ENCODE results near the gene HMGN3.

HMGN3 gene

DNA sequence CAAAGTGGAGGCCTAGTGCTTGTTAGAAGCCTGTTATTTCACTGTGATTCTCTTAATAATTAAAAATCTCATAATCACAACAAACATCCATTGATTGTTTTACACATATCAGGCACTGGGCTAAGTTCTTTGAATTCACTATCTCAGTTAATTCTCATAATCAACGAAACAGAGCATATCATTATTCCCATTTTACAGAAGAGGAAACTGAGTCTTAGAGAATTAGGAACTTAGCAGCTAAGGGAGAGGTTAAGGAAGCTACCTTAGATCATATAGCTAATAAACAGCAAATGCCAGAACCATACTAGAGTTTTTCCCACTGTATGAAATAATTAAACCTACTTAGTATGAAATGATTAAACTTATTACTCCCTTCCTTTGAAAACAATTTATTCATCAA lies 7.0 kb downstream of the HMGN3 start:
- TF ChIP-seq, protein P1, sequence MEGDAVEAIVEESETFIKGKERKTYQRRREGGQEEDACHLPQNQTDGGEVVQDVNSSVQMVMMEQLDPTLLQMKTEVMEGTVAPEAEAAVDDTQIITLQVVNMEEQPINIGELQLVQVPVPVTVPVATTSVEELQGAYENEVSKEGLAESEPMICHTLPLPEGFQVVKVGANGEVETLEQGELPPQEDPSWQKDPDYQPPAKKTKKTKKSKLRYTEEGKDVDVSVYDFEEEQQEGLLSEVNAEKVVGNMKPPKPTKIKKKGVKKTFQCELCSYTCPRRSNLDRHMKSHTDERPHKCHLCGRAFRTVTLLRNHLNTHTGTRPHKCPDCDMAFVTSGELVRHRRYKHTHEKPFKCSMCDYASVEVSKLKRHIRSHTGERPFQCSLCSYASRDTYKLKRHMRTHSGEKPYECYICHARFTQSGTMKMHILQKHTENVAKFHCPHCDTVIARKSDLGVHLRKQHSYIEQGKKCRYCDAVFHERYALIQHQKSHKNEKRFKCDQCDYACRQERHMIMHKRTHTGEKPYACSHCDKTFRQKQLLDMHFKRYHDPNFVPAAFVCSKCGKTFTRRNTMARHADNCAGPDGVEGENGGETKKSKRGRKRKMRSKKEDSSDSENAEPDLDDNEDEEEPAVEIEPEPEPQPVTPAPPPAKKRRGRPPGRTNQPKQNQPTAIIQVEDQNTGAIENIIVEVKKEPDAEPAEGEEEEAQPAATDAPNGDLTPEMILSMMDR (IDR thresholded peaks at IDR 0.05; ENCODE audit: control insufficient read depth, insufficient read depth, low read depth, low read length, missing control alignments), result no peak
- no peak for DNase-seq (ENCODE audit: low read depth)
- H3K4me3 ChIP-seq (ENCODE audit: control insufficient read depth, low read depth, low read length), result no peak overlapping the region

DNA sequence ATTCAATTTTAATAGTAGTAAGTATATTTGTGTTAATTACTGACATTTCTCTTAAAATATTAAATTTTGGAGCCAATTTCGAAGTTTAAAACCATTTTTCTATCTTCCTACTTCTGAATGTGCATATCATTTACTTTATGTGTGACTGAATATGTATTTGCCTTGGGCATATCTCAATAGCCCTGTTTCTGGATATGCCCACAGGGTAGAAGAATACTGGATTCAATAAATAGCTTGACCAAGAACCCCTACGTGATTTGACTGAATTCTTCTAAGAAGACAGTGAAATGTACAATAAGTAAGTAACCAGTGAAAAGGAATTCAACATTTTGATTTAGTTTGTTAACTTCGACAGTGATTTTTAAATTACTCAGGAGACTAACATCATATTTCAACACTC lies 7.8 kb downstream of the HMGN3 start:
- no peak for DNase-seq (ENCODE audit: low read depth)
- TF ChIP-seq, protein P1 (IDR thresholded peaks at IDR 0.05; ENCODE audit: control insufficient read depth, insufficient read depth, low read depth, low read length, missing control alignments), result no peak
- no peak overlapping the region for H3K4me3 ChIP-seq (ENCODE audit: control insufficient read depth, low read depth, low read length)

DNA sequence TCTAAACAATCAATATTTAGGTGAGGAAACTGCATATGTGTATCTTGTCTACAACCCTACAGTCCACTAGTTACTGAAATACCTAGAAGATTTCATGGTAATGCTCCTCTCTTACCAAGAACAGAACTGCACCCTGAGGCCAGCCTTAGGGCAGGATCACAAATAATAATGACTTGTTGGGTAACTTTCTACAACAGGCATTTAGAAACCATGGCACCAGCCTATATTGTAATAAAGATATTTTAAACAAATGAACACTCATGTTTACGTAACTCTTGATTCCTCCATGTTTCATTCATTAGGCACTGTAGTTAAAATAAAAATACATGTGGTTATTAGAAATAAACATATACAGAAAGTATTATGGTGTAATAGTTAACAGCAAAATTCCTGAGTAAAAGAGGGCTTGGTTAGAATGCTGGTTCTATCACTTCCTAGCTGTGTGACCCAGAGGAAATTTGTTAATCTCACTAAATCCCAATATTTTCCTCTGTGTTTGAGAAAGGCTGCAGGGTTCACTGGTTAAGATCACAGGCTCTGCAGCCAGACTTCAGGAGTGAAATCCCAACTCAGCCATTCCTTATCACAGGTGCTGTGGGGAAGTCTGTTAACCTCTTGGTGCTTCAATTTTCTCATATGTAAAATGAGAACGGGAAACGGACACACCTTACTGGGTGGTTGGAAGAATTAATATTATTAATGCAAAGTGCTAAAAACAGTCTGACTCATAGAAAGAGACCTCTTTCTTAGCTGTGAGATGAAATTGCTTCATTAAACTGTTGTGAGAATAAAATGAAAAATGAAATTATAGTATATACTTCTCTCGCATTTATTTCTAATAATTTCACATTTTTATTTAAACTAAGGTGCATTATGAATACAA lies 8.5 kb downstream of the HMGN3 start:
- TF ChIP-seq, protein P1 (IDR thresholded peaks at IDR 0.05; ENCODE audit: control insufficient read depth, insufficient read depth, low read depth, low read length, missing control alignments), result no peak
- no peak for DNase-seq (ENCODE audit: low read depth)
- H3K4me3 ChIP-seq (ENCODE audit: control insufficient read depth, low read depth, low read length), result no peak overlapping the region

DNA sequence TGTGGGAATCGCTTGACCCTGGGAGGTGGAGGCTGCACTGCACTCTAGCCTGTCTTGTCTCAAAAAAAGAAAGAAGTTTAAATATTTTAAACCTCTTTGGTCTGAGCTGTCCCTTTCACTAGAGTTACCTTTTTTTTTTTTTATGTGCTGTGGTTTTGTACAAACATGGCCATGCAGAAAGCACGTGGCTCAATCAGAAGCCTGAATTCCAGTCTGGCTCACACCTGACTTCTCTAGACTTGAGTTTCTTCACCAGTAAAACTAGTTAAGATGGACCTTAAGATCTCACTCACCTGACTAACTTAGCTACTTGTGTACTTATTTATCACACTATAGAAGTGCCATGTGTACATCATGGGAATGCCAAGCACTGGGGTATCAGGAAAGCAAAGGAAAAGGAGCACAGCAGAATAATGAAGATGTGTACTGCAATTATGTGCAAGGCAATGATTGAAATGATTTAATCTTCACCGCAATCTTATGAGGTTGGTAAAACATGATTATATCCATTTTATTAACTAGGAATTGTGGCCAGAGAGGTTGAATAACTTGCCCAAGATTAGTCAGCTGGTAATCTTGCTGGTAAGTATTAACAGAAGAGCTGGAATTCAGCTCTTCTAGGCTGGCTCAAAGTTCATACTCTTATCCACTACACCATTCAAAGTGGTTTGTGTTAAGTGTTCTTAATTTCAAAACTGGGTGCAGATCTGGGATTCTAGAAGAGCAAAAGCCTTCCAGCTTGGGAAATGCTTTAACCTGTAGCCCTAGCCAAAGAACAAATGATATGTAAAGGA lies 10.7 kb downstream of the HMGN3 start:
- TF ChIP-seq, protein P1 (IDR thresholded peaks at IDR 0.05; ENCODE audit: control insufficient read depth, insufficient read depth, low read depth, low read length, missing control alignments), result no peak
- DNase-seq (ENCODE audit: low read depth), result no peak
- H3K4me3 ChIP-seq (ENCODE audit: control insufficient read depth, low read depth, low read length), result no peak overlapping the region

DNA sequence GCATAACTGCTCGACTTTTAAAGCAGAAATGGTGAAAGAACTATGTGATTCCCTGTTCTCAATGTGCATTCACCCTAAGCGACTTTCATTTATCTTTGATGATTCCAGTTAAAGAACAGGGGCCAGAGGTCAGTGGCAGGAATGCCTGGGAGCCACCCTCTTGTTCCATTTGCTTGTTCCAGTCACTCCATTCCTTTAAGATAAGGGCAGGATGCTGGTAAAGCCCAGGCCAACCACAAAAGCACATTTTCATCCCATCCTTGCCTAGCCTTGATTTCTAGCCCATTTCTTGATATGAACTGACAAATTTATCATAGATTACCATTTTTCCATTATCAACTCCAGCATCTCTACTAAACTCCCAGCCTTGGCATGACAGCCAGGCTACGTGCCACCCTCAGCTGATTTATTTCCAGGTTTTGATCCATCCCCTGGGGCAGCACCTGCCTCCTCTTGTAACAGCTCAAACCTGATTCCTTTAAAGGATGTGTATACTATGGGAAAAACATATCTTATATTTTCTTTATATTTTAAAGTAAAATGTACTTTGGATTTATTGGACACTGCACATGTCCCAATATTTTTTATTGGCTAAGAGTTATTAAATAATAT lies 19.2 kb downstream of the HMGN3 start:
- no peak overlapping the region for H3K4me3 ChIP-seq (ENCODE audit: control insufficient read depth, low read depth, low read length)
- TF ChIP-seq, protein P1 (IDR thresholded peaks at IDR 0.05; ENCODE audit: control insufficient read depth, insufficient read depth, low read depth, low read length, missing control alignments), result no peak
- no peak for DNase-seq (ENCODE audit: low read depth)

DNA sequence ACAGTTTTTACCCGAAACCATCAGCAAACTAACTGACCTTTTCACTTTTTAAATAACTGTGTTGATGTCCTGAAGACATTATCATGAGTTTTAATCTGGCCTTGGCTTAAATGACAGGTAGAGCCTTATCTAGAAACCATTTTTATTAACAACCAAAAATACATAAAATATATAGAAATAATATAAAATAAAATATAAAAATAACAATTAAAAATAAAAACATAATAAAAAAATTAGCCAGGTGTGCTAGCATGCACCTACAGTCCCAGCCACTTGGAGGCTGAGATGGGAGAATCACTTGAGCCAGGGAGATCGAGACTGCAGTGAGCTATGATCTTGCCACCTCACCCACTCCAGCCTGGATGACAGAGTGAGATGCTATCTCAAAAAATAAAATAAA lies 21.6 kb downstream of the HMGN3 start:
- no peak overlapping the region for H3K4me3 ChIP-seq (ENCODE audit: control insufficient read depth, low read depth, low read length)
- TF ChIP-seq, protein P1 (IDR thresholded peaks at IDR 0.05; ENCODE audit: control insufficient read depth, insufficient read depth, low read depth, low read length, missing control alignments), result no peak
- DNase-seq (ENCODE audit: low read depth), result no peak

All from AG09309 (cell line).